ENCODE data around the gene RERE. TPM values are rescaled to one million over a fixed set of nuclear protein-coding genes. Genes with fewer than 3 reads are reported as not detected.

The RERE gene
- total and polyA plus RNA-seq, 2 experiments from 2014 or later: 39.8 to 62.8 TPM

- Histone ChIP-seq H3K4me3 (no peak overlapping the region), H3K79me2 (peaks cover 58% of the 10 kb centered on the region), H3K27me3 (no peaks in the 10 kb centered on the region), H2AFZ (no peak overlapping the region), H3K9me3 (ENCODE audit: low read depth) (no peaks in the 10 kb centered on the region), H3K9me2 (replicated peaks; ENCODE audit: insufficient read depth) (no peaks in the 10 kb centered on the region), H3K27ac (peak overlapping the region; percentile 69), H3K4me2 (peak overlapping the region; percentile 19), H3K4me1 (ENCODE audit: insufficient read depth) (peaks cover 15% of the 10 kb centered on the region), H3K36me3 (replicated peaks; ENCODE audit: insufficient read depth, low read depth) (no peaks in the 10 kb centered on the region), H4K20me1 (ENCODE audit: insufficient read depth, poor library complexity, severe bottlenecking) (no peaks in the 10 kb centered on the region)
- DNase-seq (ENCODE audit: low spot score): peak; percentile 81
- TF ChIP-seq EZH2phosphoT487 (IDR thresholded peaks at IDR 0.05; ENCODE audit: low read depth, severe bottlenecking, unreplicated experiment) (no peak), EZH2 (IDR thresholded peaks at IDR 0.05; ENCODE audit: borderline replicate concordance) (no peak), CTCF (IDR thresholded peaks at IDR 0.05; ENCODE audit: poor library complexity) (peak; percentile 18)
- WGBS (ENCODE audit: low lambda C conversion rate, missing lambda C conversion rate): 15% methylated on average over 8 of the region's 8 CpGs
These were observed 378.3 kb downstream of the RERE start for GRCh38 chr1:8439015-8439702.

GRCh38 chr1:8438489-8438888, 379.0 kb downstream of the RERE start:
- no peaks in the 10 kb centered on the region for H3K9me2 ChIP-seq (replicated peaks; ENCODE audit: insufficient read depth)
- H3K36me3 ChIP-seq (replicated peaks; ENCODE audit: insufficient read depth, low read depth): no peaks in the 10 kb centered on the region
- TF ChIP-seq EZH2phosphoT487 (IDR thresholded peaks at IDR 0.05; ENCODE audit: low read depth, severe bottlenecking, unreplicated experiment): no peak
- TF ChIP-seq CTCF (IDR thresholded peaks at IDR 0.05; ENCODE audit: poor library complexity): no peak
- TF ChIP-seq EZH2 (IDR thresholded peaks at IDR 0.05; ENCODE audit: borderline replicate concordance): no peak
- H2AFZ ChIP-seq: no peak overlapping the region
- H3K79me2 ChIP-seq: peaks cover 63% of the 10 kb centered on the region
- peaks cover 15% of the 10 kb centered on the region for H3K4me1 ChIP-seq (ENCODE audit: insufficient read depth)
- DNase-seq (ENCODE audit: low spot score): no peak
- peak overlapping the region; percentile 69 for H3K27ac ChIP-seq
- WGBS (ENCODE audit: low lambda C conversion rate, missing lambda C conversion rate): 85% methylated on average over 4 of the region's 4 CpGs
- no peaks in the 10 kb centered on the region for H3K27me3 ChIP-seq
- no peak overlapping the region for H3K4me3 ChIP-seq
- peak overlapping the region; percentile 19 for H3K4me2 ChIP-seq
- H3K9me3 ChIP-seq (ENCODE audit: low read depth): no peaks in the 10 kb centered on the region
- no peaks in the 10 kb centered on the region for H4K20me1 ChIP-seq (ENCODE audit: insufficient read depth, poor library complexity, severe bottlenecking)

- Histone ChIP-seq H3K79me2 (peaks cover 65% of the 10 kb centered on the region), H3K9me3 (ENCODE audit: low read depth) (no peaks in the 10 kb centered on the region), H3K36me3 (replicated peaks; ENCODE audit: insufficient read depth, low read depth) (no peaks in the 10 kb centered on the region), H4K20me1 (ENCODE audit: insufficient read depth, poor library complexity, severe bottlenecking) (peaks cover 2% of the 10 kb centered on the region), H3K4me1 (ENCODE audit: insufficient read depth) (peaks cover 15% of the 10 kb centered on the region), H3K9me2 (replicated peaks; ENCODE audit: insufficient read depth) (no peaks in the 10 kb centered on the region), H3K4me2 (no peak overlapping the region), H2AFZ (no peak overlapping the region), H3K4me3 (no peak overlapping the region), H3K27ac (no peak overlapping the region), H3K27me3 (no peaks in the 10 kb centered on the region)
- TF ChIP-seq EZH2phosphoT487 (IDR thresholded peaks at IDR 0.05; ENCODE audit: low read depth, severe bottlenecking, unreplicated experiment): no peak
- no peak for TF ChIP-seq EZH2 (IDR thresholded peaks at IDR 0.05; ENCODE audit: borderline replicate concordance)
- no peak for TF ChIP-seq CTCF (IDR thresholded peaks at IDR 0.05; ENCODE audit: poor library complexity)
- DNase-seq (ENCODE audit: low spot score): no peak
- 99% methylated on average over 4 of the region's 4 CpGs for WGBS (ENCODE audit: low lambda C conversion rate, missing lambda C conversion rate)
These were observed 380.1 kb downstream of the RERE start for GRCh38 chr1:8437347-8437746.

Data from hepatocyte (in vitro differentiated cells).